GM23338 (cell line): ENCODE results near the gene LRRC51. TPM values are rescaled to one million over a fixed set of nuclear protein-coding genes. Genes with fewer than 3 reads are reported as not detected.

ENCODE experiments used
- ATAC-seq: fragments of 200-7000 bp; cut with Tn5 transposase; 3 replicates; pipeline ENCODE4 v1.9.1; 2020
- DNase-seq: peaks from one replicate; pipeline ENCODE4 v3.0.0-alpha.2; 2015; ENCODE audit warnings: low spot score
- H2AFZ ChIP-seq: fragments of 200-600 bp; sonication (generic); 2 replicates; pipeline ENCODE4 v1.8.0; 2016; ENCODE audit warnings: antibody characterized with exemption, mild to moderate bottlenecking, moderate library complexity
- H3F3A ChIP-seq: fragments of 200-600 bp; sonication (generic); replicated peaks from 2 replicates; pipeline ENCODE4 v1.8.0; 2017; ENCODE audit warnings: antibody characterized with exemption, mixed run types, low read depth
- H3K27ac ChIP-seq: fragments of 200-600 bp; sonication (generic); 2 replicates; pipeline ENCODE4 v1.6.1; 2016; ENCODE audit warnings: low read depth
- H3K27me3 ChIP-seq: fragments of 200-600 bp; sonication (generic); 2 replicates; pipeline ENCODE4 v1.8.0; 2016; ENCODE audit warnings: mild to moderate bottlenecking, mixed run types, moderate library complexity; ENCODE audit not compliant: insufficient read depth
- H3K36me3 ChIP-seq: fragments of 200-600 bp; sonication (generic); 2 replicates; pipeline ENCODE4 v1.8.0; 2016; ENCODE audit warnings: mild to moderate bottlenecking; ENCODE audit not compliant: insufficient read depth
- H3K4me1 ChIP-seq: fragments of 200-600 bp; sonication (generic); 2 replicates; pipeline ENCODE4 v1.8.0; 2016; ENCODE audit warnings: mild to moderate bottlenecking, moderate library complexity; ENCODE audit not compliant: insufficient read depth
- H3K4me2 ChIP-seq: fragments of 200-600 bp; sonication (generic); 2 replicates; pipeline ENCODE4 v1.7.1; 2017; ENCODE audit warnings: mixed run types
- H3K4me3 ChIP-seq: fragments of 200-600 bp; sonication (generic); 2 replicates; pipeline ENCODE4 v1.6.1; 2016; ENCODE audit warnings: mixed run types
- H3K79me2 ChIP-seq: fragments of 200-600 bp; sonication (generic); replicated peaks from 2 replicates; pipeline ENCODE4 v1.8.0; 2017; ENCODE audit warnings: mild to moderate bottlenecking; ENCODE audit not compliant: insufficient read depth
- H3K9me2 ChIP-seq: fragments of 200-600 bp; sonication (generic); 2 replicates; pipeline ENCODE4 v1.8.0; 2017; ENCODE audit not compliant: insufficient read depth
- H4K20me1 ChIP-seq: fragments of 200-600 bp; sonication (generic); replicated peaks from 2 replicates; pipeline ENCODE4 v1.8.0; 2017; ENCODE audit warnings: mild to moderate bottlenecking; ENCODE audit not compliant: insufficient read depth
- H3K27ac Mint-ChIP-seq: 2 replicates; pipeline ENCODE4 v1.8.0; 2020; ENCODE audit warnings: inconsistent platforms, mild to moderate bottlenecking, moderate library complexity, mixed read lengths
- H3K27me3 Mint-ChIP-seq: 3 replicates; pipeline ENCODE4 v1.8.0; 2022; ENCODE audit warnings: low read depth, mild to moderate bottlenecking, moderate library complexity, mixed read lengths, inconsistent platforms; ENCODE audit not compliant: insufficient read depth, poor library complexity
- H3K36me3 Mint-ChIP-seq: 3 replicates; pipeline ENCODE4 v1.8.0; 2021; ENCODE audit warnings: low read depth, mild to moderate bottlenecking, inconsistent platforms, moderate library complexity, mixed read lengths
- H3K4me1 Mint-ChIP-seq: 3 replicates; pipeline ENCODE4 v1.8.0; 2020; ENCODE audit warnings: mild to moderate bottlenecking, inconsistent platforms, mixed read lengths
- H3K4me3 Mint-ChIP-seq: 3 replicates; pipeline ENCODE4 v1.8.0; 2021; ENCODE audit warnings: moderate library complexity, mild to moderate bottlenecking, inconsistent platforms, mixed read lengths
- H3K9me3 Mint-ChIP-seq: 3 replicates; pipeline ENCODE4 v1.8.0; 2020; ENCODE audit warnings: moderate library complexity, mild to moderate bottlenecking, inconsistent platforms, mixed read lengths
- CREB1 ChIP-seq: fragments of 250-450 bp; sonication (Bioruptor Pico); IDR thresholded peaks from 2 replicates; pipeline ENCODE4 v1.5.0; 2020; ENCODE audit warnings: low read depth, mild to moderate bottlenecking, moderate library complexity
- EZH2 ChIP-seq: fragments of 200-600 bp; sonication (generic); IDR thresholded peaks from one replicate; pipeline ENCODE4 v1.8.0; 2017; ENCODE audit warnings: antibody characterized with exemption, mild to moderate bottlenecking, low read depth; ENCODE audit not compliant: unreplicated experiment
- POLR2AphosphoS5 ChIP-seq: IDR thresholded peaks from 2 replicates; pipeline ENCODE4 v1.6.1; 2016; ENCODE audit warnings: antibody characterized with exemption, low read depth
- STAT1 ChIP-seq: IDR thresholded peaks from one replicate; pipeline ENCODE4 v1.6.1; 2016; ENCODE audit warnings: antibody characterized with exemption; ENCODE audit not compliant: unreplicated experiment
- ZNF114 ChIP-seq: fragments of 250-450 bp; sonication (Bioruptor Pico); IDR thresholded peaks from 2 replicates; pipeline ENCODE4 v1.5.0; 2020; ENCODE audit warnings: mild to moderate bottlenecking, moderate library complexity
- ZNF331 ChIP-seq: fragments of 250-450 bp; sonication (Bioruptor Pico); IDR thresholded peaks from 2 replicates; pipeline ENCODE4 v1.5.0; 2020; ENCODE audit warnings: low read depth, mild to moderate bottlenecking, moderate library complexity
- polyA plus RNA-seq: library from polyadenylated mRNA; unstranded; fragments of >200 nt; fragmentation: Nextera tagmentation; extraction: Ambion mirVana; gene quantifications from 2 replicates; pipeline ENCODE4 v1.2.1, GENCODE V29; 2016
- total RNA-seq: library from RNA; depleted of rRNA; stranded (reverse); fragments of >200 nt; shearing (Covaris generic); gene quantifications from 2 replicates; pipeline ENCODE4 v1.2.3, GENCODE V29; 2014
- TF ChIP-seq, protein P1 (sequence below), 2 experiments: fragments of 200-600 bp in 1 of 2; sonication (generic) in 1 of 2; conservative IDR thresholded peaks; 2 replicates each; pipeline versions ENCODE4 v1.5.1 to v1.6.1; 2016 to 2017; ENCODE audit warnings: antibody characterized with exemption in 2 of 2, low read depth in 2 of 2, mild to moderate bottlenecking in 2 of 2, moderate library complexity in 1 of 2

LRRC51 gene
- total and polyA plus RNA-seq, 2 experiments from 2014 or later: 3.6 to 4.2 TPM

- Histone ChIP-seq H3K4me3 (peak within 1 kb of the TSS; percentile 99), H3K27ac (peak within 1 kb of the TSS; percentile 90), H3K9me2 (no peaks in the 10 kb centered on the region), H3K36me3 (no peaks in the 10 kb centered on the region; the same call in 1 of the 2 replicates), H3K79me2 (peaks cover 29% of the 10 kb centered on the region), H3K27me3 (no peaks in the 10 kb centered on the region), H4K20me1 (no peaks in the 10 kb centered on the region; the same call in none of the 2 replicates), H2AFZ (no peak within 1 kb of the TSS), H3K4me2 (peak within 1 kb of the TSS; percentile 96), H3K4me1 (peaks cover 6% of the 10 kb centered on the region; the same call in 1 of the 2 replicates), H3F3A (peaks cover 9% of the 10 kb centered on the region; the same call in 1 of the 2 replicates)
- Mint-ChIP-seq H3K36me3 (peaks cover 30% of the 10 kb centered on the region), H3K27ac (peak within 1 kb of the TSS; percentile 98), H3K9me3 (no peaks in the 10 kb centered on the region; the same call in 1 of the 3 replicates), H3K4me1 (peaks cover 29% of the 10 kb centered on the region), H3K4me3 (peak within 1 kb of the TSS; percentile 96), H3K27me3 (peaks cover 14% of the 10 kb centered on the region)
- TF ChIP-seq, protein P1, sequence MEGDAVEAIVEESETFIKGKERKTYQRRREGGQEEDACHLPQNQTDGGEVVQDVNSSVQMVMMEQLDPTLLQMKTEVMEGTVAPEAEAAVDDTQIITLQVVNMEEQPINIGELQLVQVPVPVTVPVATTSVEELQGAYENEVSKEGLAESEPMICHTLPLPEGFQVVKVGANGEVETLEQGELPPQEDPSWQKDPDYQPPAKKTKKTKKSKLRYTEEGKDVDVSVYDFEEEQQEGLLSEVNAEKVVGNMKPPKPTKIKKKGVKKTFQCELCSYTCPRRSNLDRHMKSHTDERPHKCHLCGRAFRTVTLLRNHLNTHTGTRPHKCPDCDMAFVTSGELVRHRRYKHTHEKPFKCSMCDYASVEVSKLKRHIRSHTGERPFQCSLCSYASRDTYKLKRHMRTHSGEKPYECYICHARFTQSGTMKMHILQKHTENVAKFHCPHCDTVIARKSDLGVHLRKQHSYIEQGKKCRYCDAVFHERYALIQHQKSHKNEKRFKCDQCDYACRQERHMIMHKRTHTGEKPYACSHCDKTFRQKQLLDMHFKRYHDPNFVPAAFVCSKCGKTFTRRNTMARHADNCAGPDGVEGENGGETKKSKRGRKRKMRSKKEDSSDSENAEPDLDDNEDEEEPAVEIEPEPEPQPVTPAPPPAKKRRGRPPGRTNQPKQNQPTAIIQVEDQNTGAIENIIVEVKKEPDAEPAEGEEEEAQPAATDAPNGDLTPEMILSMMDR (conservative IDR thresholded peaks at IDR 0.05; ENCODE audit: low read depth in 2 of 2): peak in 1 of 2 experiments; percentile 46; a peak in 3 of 4 replicates
- peak; percentile 70; the same call in 1 of the 2 replicates for TF ChIP-seq CREB1 (CRISPR knock-in tag)
- no peak for TF ChIP-seq ZNF114 (CRISPR knock-in tag)
- TF ChIP-seq POLR2AphosphoS5: peak; percentile 68
- TF ChIP-seq ZNF331 (CRISPR knock-in tag): no peak
- DNase-seq (peak; percentile 100), ATAC-seq (peak; percentile 92)
Observed at GRCh38 chr11:72102946-72103753, 22.5 kb downstream of the LRRC51 start, which contains the start of gene LAMTOR1. LAMTOR1 (minus strand) TSS chr11:72103297; CDS start chr11:72103224, 73 bp downstream.

DNA sequence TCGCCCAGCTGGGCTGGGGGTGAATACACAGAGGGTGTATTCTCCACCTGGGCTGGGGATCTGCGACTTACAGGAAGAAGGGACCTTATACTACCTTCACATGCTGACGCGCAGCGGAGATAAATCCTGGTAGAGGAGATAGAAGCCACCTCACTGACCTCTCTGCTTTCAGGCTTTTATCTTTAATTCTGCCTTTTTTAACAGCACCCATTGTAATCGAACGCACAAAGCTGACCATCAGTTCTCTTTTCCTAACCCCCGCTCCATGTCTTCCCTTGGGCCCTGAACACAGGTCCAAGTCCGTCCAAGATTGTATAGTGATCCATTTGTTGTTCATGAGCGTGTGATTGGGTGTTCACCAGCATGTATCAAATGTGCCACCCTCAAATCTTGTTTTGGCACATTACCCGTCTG is 23.1 kb downstream of the LRRC51 start:
- H3K27ac Mint-ChIP-seq: peak overlapping the region; percentile 98
- no peaks in the 10 kb centered on the region; the same call in 1 of the 2 replicates for H3K36me3 ChIP-seq
- H3K27ac ChIP-seq: peak overlapping the region; percentile 90
- H3K4me3 Mint-ChIP-seq: peak overlapping the region; percentile 96
- TF ChIP-seq STAT1 (no peak), EZH2 (no peak)
- TF ChIP-seq, protein P1 (conservative IDR thresholded peaks at IDR 0.05; ENCODE audit: low read depth in 2 of 2): peak in 1 of 2 experiments; percentile 5; a peak in 1 of 4 replicates
- H3K4me1 Mint-ChIP-seq: peaks cover 29% of the 10 kb centered on the region
- H3K27me3 Mint-ChIP-seq: peaks cover 13% of the 10 kb centered on the region
- H3F3A ChIP-seq: peaks cover 9% of the 10 kb centered on the region; the same call in 1 of the 2 replicates
- no peaks in the 10 kb centered on the region for H3K9me2 ChIP-seq
- ATAC-seq: no peak
- H3K79me2 ChIP-seq: peaks cover 29% of the 10 kb centered on the region
- peak overlapping the region; percentile 78 for H3K4me2 ChIP-seq
- no peaks in the 10 kb centered on the region; the same call in none of the 2 replicates for H4K20me1 ChIP-seq
- no peaks in the 10 kb centered on the region; the same call in 2 of the 3 replicates for H3K9me3 Mint-ChIP-seq
- peaks cover 6% of the 10 kb centered on the region; the same call in 1 of the 2 replicates for H3K4me1 ChIP-seq
- no peaks in the 10 kb centered on the region for H3K27me3 ChIP-seq
- H3K4me3 ChIP-seq: peak overlapping the region; percentile 54
- no peak for DNase-seq
- no peak overlapping the region for H2AFZ ChIP-seq
- peaks cover 24% of the 10 kb centered on the region for H3K36me3 Mint-ChIP-seq
